Activated T-helper 17 cell treated with anti-CD3 and anti-CD28 coated beads, Interleukin-2, amount 50 U/mL, for 72 hours (primary cell): ENCODE measurements around the gene NUDT11. TPM values are rescaled to one million over a fixed set of nuclear protein-coding genes. Genes with fewer than 3 reads are reported as not detected.

Experiments used
- ATAC-seq: fragments of 150-1000 bp; cut with Tn5 transposase; replicated peaks from 2 replicates; pipeline ENCODE4 v1.10.0; 2021; ENCODE audit warnings: mild to moderate bottlenecking, moderate library complexity
- H3K27ac Mint-ChIP-seq: one replicate; pipeline ENCODE4 v1.8.0; 2022; ENCODE audit warnings: mixed read lengths
- H3K27me3 Mint-ChIP-seq: one replicate; pipeline ENCODE4 v1.8.0; 2022; ENCODE audit warnings: mixed read lengths
- H3K36me3 Mint-ChIP-seq: one replicate; pipeline ENCODE4 v1.8.0; 2022; ENCODE audit warnings: low read depth, mild to moderate bottlenecking, mixed read lengths
- H3K4me1 Mint-ChIP-seq: one replicate; pipeline ENCODE4 v1.8.0; 2022; ENCODE audit warnings: mixed read lengths
- H3K4me3 Mint-ChIP-seq: one replicate; pipeline ENCODE4 v1.8.0; 2022; ENCODE audit warnings: mild to moderate bottlenecking, mixed read lengths
- H3K9me3 Mint-ChIP-seq: one replicate; pipeline ENCODE4 v1.8.0; 2022; ENCODE audit warnings: mixed read lengths
- total RNA-seq, 2 donors: library from RNA; stranded (reverse); gene quantifications; one replicate each; pipeline ENCODE4 v1.2.3, GENCODE V29; 2022

Gene NUDT11
- total RNA-seq, 2 donors from 2014 or later = 1.5 to 2.2 TPM

GRCh38 chrX:51456246-51456645 lies 40.1 kb downstream of the NUDT11 start:
- Mint-ChIP-seq H3K4me3 (no peak overlapping the region), H3K36me3 (no peaks in the 10 kb centered on the region), H3K9me3 (no peaks in the 10 kb centered on the region), H3K27ac (no peak overlapping the region), H3K27me3 (no peaks in the 10 kb centered on the region), H3K4me1 (no peaks in the 10 kb centered on the region)
- no peak for ATAC-seq

GRCh38 chrX:51440365-51440764 lies 56.0 kb downstream of the NUDT11 start:
- Mint-ChIP-seq H3K4me3 (no peak overlapping the region), H3K27me3 (no peaks in the 10 kb centered on the region), H3K4me1 (no peaks in the 10 kb centered on the region), H3K9me3 (no peaks in the 10 kb centered on the region), H3K27ac (no peak overlapping the region), H3K36me3 (no peaks in the 10 kb centered on the region)
- ATAC-seq = no peak

Other genes starting within 250 kb of the NUDT11 start
- gene NUDT10, start 163.8 kb downstream of the NUDT11 start, total RNA-seq = under 1 TPM; 0.58 to 0.82 TPM
- not detected for gene CENPVL3, start 122.3 kb upstream of the NUDT11 start, total RNA-seq
- not detected for gene CENPVL2, start 186.2 kb upstream of the NUDT11 start, total RNA-seq
- not detected for gene CENPVL1, start 213.9 kb upstream of the NUDT11 start, total RNA-seq
- gene GSPT2, start 246.8 kb upstream of the NUDT11 start, total RNA-seq = 1 to 10 TPM; 8.0 to 9.1 TPM